Neuron (in vitro differentiated cells): Measurements from ENCODE around the gene CD48.

Experiments
- H2AFZ ChIP-seq: one replicate; pipeline ENCODE4 v1.6.1; 2013; ENCODE audit warnings: low read depth, mild to moderate bottlenecking, inconsistent platforms, low read length, moderate library complexity
- H3K27me3 ChIP-seq: one replicate; pipeline ENCODE4 v1.6.1; 2013; ENCODE audit warnings: low read length; ENCODE audit not compliant: insufficient read depth
- H3K36me3 ChIP-seq: one replicate; pipeline ENCODE4 v1.6.1; 2013; ENCODE audit warnings: low read length; ENCODE audit not compliant: insufficient read depth
- H3K4me1 ChIP-seq: one replicate; pipeline ENCODE4 v1.6.1; 2013; ENCODE audit warnings: low read length; ENCODE audit not compliant: insufficient read depth
- H3K4me3 ChIP-seq: 2 replicates; pipeline ENCODE4 v1.5.1; 2013; ENCODE audit warnings: mild to moderate bottlenecking, low read length, moderate library complexity
- H3K9me3 ChIP-seq: one replicate; pipeline ENCODE4 v1.6.1; 2013; ENCODE audit warnings: low read length

The CD48 gene

GRCh38 chr1:160643138-160643537 is 68.5 kb downstream of the CD48 start:
- no peaks in the 10 kb centered on the region for H3K36me3 ChIP-seq
- no peak overlapping the region for H3K4me3 ChIP-seq
- peaks cover 2% of the 10 kb centered on the region for H3K27me3 ChIP-seq
- no peaks in the 10 kb centered on the region for H3K4me1 ChIP-seq
- H3K9me3 ChIP-seq = no peaks in the 10 kb centered on the region
- H2AFZ ChIP-seq = no peak overlapping the region

- Histone ChIP-seq H3K27me3 (no peaks in the 10 kb centered on the region), H2AFZ (no peak overlapping the region), H3K4me1 (no peaks in the 10 kb centered on the region), H3K9me3 (no peaks in the 10 kb centered on the region), H3K4me3 (no peak overlapping the region), H3K36me3 (no peaks in the 10 kb centered on the region)
Measured at GRCh38 chr1:160642281-160642644, 69.4 kb downstream of the CD48 start.

GRCh38 chr1:160641323-160642280 is 70.0 kb downstream of the CD48 start:
- Histone ChIP-seq H2AFZ (no peak overlapping the region), H3K4me1 (no peaks in the 10 kb centered on the region), H3K36me3 (no peaks in the 10 kb centered on the region), H3K9me3 (no peaks in the 10 kb centered on the region), H3K4me3 (no peak overlapping the region), H3K27me3 (no peaks in the 10 kb centered on the region)

GRCh38 chr1:160640359-160641123 is 71.1 kb downstream of the CD48 start:
- Histone ChIP-seq H3K36me3 (no peaks in the 10 kb centered on the region), H3K4me1 (no peaks in the 10 kb centered on the region), H2AFZ (no peak overlapping the region), H3K4me3 (no peak overlapping the region), H3K27me3 (no peaks in the 10 kb centered on the region), H3K9me3 (no peaks in the 10 kb centered on the region)

GRCh38 chr1:160639652-160640051 is 72.0 kb downstream of the CD48 start:
- Histone ChIP-seq H3K27me3 (no peaks in the 10 kb centered on the region), H3K36me3 (no peaks in the 10 kb centered on the region), H2AFZ (no peak overlapping the region), H3K4me3 (no peak overlapping the region), H3K4me1 (no peaks in the 10 kb centered on the region), H3K9me3 (no peaks in the 10 kb centered on the region)

- Histone ChIP-seq H3K36me3 (no peaks in the 10 kb centered on the region), H3K4me3 (no peak overlapping the region), H3K9me3 (no peaks in the 10 kb centered on the region), H3K27me3 (no peaks in the 10 kb centered on the region), H2AFZ (no peak overlapping the region), H3K4me1 (no peaks in the 10 kb centered on the region)
Measured at GRCh38 chr1:160638926-160639325, 72.7 kb downstream of the CD48 start.

- no peak overlapping the region for H2AFZ ChIP-seq
- H3K27me3 ChIP-seq = no peaks in the 10 kb centered on the region
- H3K4me3 ChIP-seq = no peak overlapping the region
Measured at GRCh38 chr1:160638540-160638857, 73.1 kb downstream of the CD48 start.

GRCh38 chr1:160637821-160638539 is 73.6 kb downstream of the CD48 start:
- H3K9me3 ChIP-seq = no peaks in the 10 kb centered on the region
- no peak overlapping the region for H3K4me3 ChIP-seq
- H3K4me1 ChIP-seq = no peaks in the 10 kb centered on the region
- H3K36me3 ChIP-seq = no peaks in the 10 kb centered on the region
- no peaks in the 10 kb centered on the region for H3K27me3 ChIP-seq
- no peak overlapping the region for H2AFZ ChIP-seq

More at GRCh38 chr1:160638540-160638857, 73.1 kb downstream of the CD48 start:
- H3K36me3 ChIP-seq = no peaks in the 10 kb centered on the region
- no peaks in the 10 kb centered on the region for H3K9me3 ChIP-seq
- no peaks in the 10 kb centered on the region for H3K4me1 ChIP-seq

- no peak overlapping the region for H2AFZ ChIP-seq
- H3K4me1 ChIP-seq = no peaks in the 10 kb centered on the region
- no peak overlapping the region for H3K4me3 ChIP-seq
- H3K36me3 ChIP-seq = no peaks in the 10 kb centered on the region
- no peaks in the 10 kb centered on the region for H3K9me3 ChIP-seq
- H3K27me3 ChIP-seq = no peaks in the 10 kb centered on the region
Measured at GRCh38 chr1:160637065-160637464, 74.6 kb downstream of the CD48 start.

- H3K36me3 ChIP-seq = no peaks in the 10 kb centered on the region
- no peaks in the 10 kb centered on the region for H3K9me3 ChIP-seq
- H3K4me3 ChIP-seq = no peak overlapping the region
- H3K4me1 ChIP-seq = no peaks in the 10 kb centered on the region
- no peak overlapping the region for H2AFZ ChIP-seq
- H3K27me3 ChIP-seq = no peaks in the 10 kb centered on the region
Measured at GRCh38 chr1:160636547-160636946, 75.1 kb downstream of the CD48 start.

- Histone ChIP-seq H2AFZ (no peak overlapping the region), H3K27me3 (no peaks in the 10 kb centered on the region), H3K36me3 (no peaks in the 10 kb centered on the region), H3K9me3 (no peaks in the 10 kb centered on the region), H3K4me1 (no peaks in the 10 kb centered on the region), H3K4me3 (no peak overlapping the region)
Measured at GRCh38 chr1:160636076-160636475, 75.5 kb downstream of the CD48 start.

- H2AFZ ChIP-seq = no peak overlapping the region
- no peaks in the 10 kb centered on the region for H3K27me3 ChIP-seq
- no peak overlapping the region for H3K4me3 ChIP-seq
- no peaks in the 10 kb centered on the region for H3K4me1 ChIP-seq
- H3K9me3 ChIP-seq = no peaks in the 10 kb centered on the region
- H3K36me3 ChIP-seq = no peaks in the 10 kb centered on the region
Measured at GRCh38 chr1:160634543-160635491, 76.8 kb downstream of the CD48 start.
